ENCODE data around the gene ARL17A.
"Not testable (repeated sequence)": the region's sequence is repeated elsewhere in the genome, so short reads cannot be mapped to it uniquely, and the experiment has no call there.

The ARL17A gene

GRCh38 chr17:46481310-46481709, 98.2 kb downstream of the ARL17A start:
- H3K27ac Mint-ChIP-seq; DNase-seq (ENCODE audit: low spot score); H3K4me3 Mint-ChIP-seq; H3K4me1 Mint-ChIP-seq (ENCODE audit: low read depth); H3K9me3 Mint-ChIP-seq; H3K27me3 Mint-ChIP-seq (ENCODE audit: low read depth); H3K36me3 Mint-ChIP-seq (ENCODE audit: low read depth): not testable (repeated sequence)

- not testable (repeated sequence) for H3K27ac Mint-ChIP-seq; DNase-seq (ENCODE audit: low spot score); H3K27me3 Mint-ChIP-seq (ENCODE audit: low read depth); H3K36me3 Mint-ChIP-seq (ENCODE audit: low read depth); H3K4me3 Mint-ChIP-seq; H3K4me1 Mint-ChIP-seq (ENCODE audit: low read depth); H3K9me3 Mint-ChIP-seq
Measured at GRCh38 chr17:46478823-46479222, 100.7 kb downstream of the ARL17A start.

DNA sequence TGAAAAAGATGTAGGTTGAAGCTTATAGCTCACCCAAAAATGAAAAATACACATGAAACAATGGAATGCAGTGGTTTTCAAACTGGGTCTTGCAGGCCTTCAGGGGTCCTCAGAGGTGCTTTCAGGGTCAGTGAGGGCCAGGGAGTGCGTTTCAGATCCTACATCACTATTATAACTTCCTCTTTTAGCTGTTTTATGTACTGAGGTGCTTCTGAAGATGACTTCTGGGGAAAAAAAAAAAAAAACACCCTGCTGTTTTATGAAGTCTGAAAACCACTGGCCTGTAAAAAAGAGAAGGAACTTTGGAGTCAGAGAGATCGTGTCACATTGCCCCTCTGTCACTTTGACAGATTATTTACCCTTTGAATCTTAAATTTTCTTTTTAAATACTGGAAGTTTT, 103.9 kb downstream of the ARL17A start:
- H3K27me3 Mint-ChIP-seq (ENCODE audit: low read depth); H3K27ac Mint-ChIP-seq; H3K36me3 Mint-ChIP-seq (ENCODE audit: low read depth); DNase-seq (ENCODE audit: low spot score); H3K9me3 Mint-ChIP-seq; H3K4me3 Mint-ChIP-seq; H3K4me1 Mint-ChIP-seq (ENCODE audit: low read depth): not testable (repeated sequence)

GRCh38 chr17:46474489-46474888, 105.0 kb downstream of the ARL17A start:
- H3K4me3 Mint-ChIP-seq; H3K36me3 Mint-ChIP-seq (ENCODE audit: low read depth); DNase-seq (ENCODE audit: low spot score); H3K27me3 Mint-ChIP-seq (ENCODE audit: low read depth); H3K9me3 Mint-ChIP-seq; H3K4me1 Mint-ChIP-seq (ENCODE audit: low read depth); H3K27ac Mint-ChIP-seq: not testable (repeated sequence)

DNA sequence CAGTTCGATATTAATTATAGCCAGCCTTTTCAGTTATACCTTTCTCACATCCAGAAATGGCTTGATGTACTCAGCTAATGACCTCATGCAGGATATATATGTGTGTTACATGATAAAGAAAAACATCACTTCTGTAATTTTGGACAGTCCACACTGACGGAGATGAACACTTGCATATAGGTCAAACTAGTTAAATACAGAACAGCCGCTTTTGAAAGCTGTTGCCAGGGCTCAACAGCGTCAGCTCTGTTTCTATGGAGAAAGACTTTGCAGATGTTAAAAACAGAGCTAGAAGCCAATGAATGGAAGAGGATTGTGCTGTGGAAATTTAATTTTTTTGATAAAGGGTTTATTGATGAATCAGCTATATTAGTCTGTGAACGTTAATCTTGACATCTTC, 111.9 kb downstream of the ARL17A start:
- H3K27ac Mint-ChIP-seq; H3K4me3 Mint-ChIP-seq; H3K9me3 Mint-ChIP-seq; H3K36me3 Mint-ChIP-seq (ENCODE audit: low read depth); DNase-seq (ENCODE audit: low spot score); H3K4me1 Mint-ChIP-seq (ENCODE audit: low read depth); H3K27me3 Mint-ChIP-seq (ENCODE audit: low read depth): not testable (repeated sequence)

Measured in T-helper 2 cell treated with Interferon-gamma antibody and Interleukin-4, amounts not matched to agents 5 μg/mL and 100 μg/mL, for 36 hours (primary cell).